ENCODE results near the gene PPP1R12B.
"Not testable (repeated sequence)": the region's sequence is repeated elsewhere in the genome, so short reads cannot be mapped to it uniquely, and the experiment has no call there.

Gene PPP1R12B

DNA sequence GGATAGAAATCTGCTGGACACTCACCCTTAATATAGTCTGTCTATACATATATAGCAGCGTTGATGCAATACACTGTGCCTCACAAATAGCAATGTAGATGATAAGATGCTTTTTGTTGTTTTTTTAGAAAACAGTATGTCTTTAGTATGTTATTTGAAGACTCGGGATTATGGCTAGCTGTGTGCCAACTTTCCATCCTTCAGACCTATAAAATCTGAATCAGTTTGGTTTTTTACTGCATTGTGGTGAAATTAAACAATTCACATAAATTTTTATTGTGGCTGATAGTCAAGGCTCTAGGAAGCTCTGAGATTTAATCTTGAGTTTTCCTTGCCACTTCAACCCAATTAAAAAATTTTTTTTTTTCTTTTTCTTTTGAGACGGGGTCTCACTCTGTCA is 170.4 kb downstream of the PPP1R12B start:
- H2BK15ac ChIP-seq (ENCODE audit: low read length); H3K27me3 ChIP-seq (ENCODE audit: control insufficient read depth in 3 of 3, insufficient read depth in 3 of 3, low read depth in 1 of 3, low read length in 3 of 3); H3K4me3 ChIP-seq (ENCODE audit: low read length in 2 of 2); H3K36me3 ChIP-seq (replicated peaks in 1 of 2; ENCODE audit: control insufficient read depth in 2 of 2, insufficient read depth in 2 of 2, low read length in 2 of 2); H3K4ac ChIP-seq (ENCODE audit: low read length); H2AFZ ChIP-seq (ENCODE audit: low read length); H3K9ac ChIP-seq (ENCODE audit: low read depth, low read length, poor library complexity); H4K91ac ChIP-seq (ENCODE audit: low read depth, low read length, poor library complexity); H2BK5ac ChIP-seq (ENCODE audit: low read length); H3K4me2 ChIP-seq (ENCODE audit: insufficient read depth, low read length, poor library complexity, severe bottlenecking); H2AK5ac ChIP-seq (ENCODE audit: low read depth, low read length); H3K14ac ChIP-seq (ENCODE audit: low read length); H3K4me1 ChIP-seq (ENCODE audit: control insufficient read depth in 2 of 2, insufficient read depth in 1 of 2, low read depth in 1 of 2, low read length in 2 of 2); H3K79me1 ChIP-seq (ENCODE audit: low read depth, low read length); H2BK120ac ChIP-seq (ENCODE audit: low read depth, low read length); H3K18ac ChIP-seq (ENCODE audit: low read length); H3K9me3 ChIP-seq (replicated peaks in 1 of 2; ENCODE audit: control insufficient read depth in 2 of 2, insufficient read depth in 1 of 2, low read depth in 1 of 2, low read length in 2 of 2); H3K23ac ChIP-seq (ENCODE audit: low read depth, low read length, poor library complexity); H4K8ac ChIP-seq (ENCODE audit: low read depth, low read length); DNase-seq (ENCODE audit: low spot score); H2BK12ac ChIP-seq (ENCODE audit: low read length); H3K27ac ChIP-seq (replicated peaks; ENCODE audit: low read length): not testable (repeated sequence)
- no CpG with 5 or more reads among the region's 3 CpGs for WGBS, 2 donors (ENCODE audit: extremely low coverage in 2 of 2, insufficient read length in 2 of 2, insufficient replicate concordance in 1 of 2)

- not testable (repeated sequence) for H3K27ac ChIP-seq (replicated peaks; ENCODE audit: low read length); H4K8ac ChIP-seq (ENCODE audit: low read depth, low read length); H2AFZ ChIP-seq (ENCODE audit: low read length); H2BK12ac ChIP-seq (ENCODE audit: low read length); H2BK15ac ChIP-seq (ENCODE audit: low read length); H2BK120ac ChIP-seq (ENCODE audit: low read depth, low read length); H2AK5ac ChIP-seq (ENCODE audit: low read depth, low read length); H3K18ac ChIP-seq (ENCODE audit: low read length); H3K4me3 ChIP-seq (ENCODE audit: low read length in 2 of 2); H2BK5ac ChIP-seq (ENCODE audit: low read length); DNase-seq (ENCODE audit: low spot score); H3K9me3 ChIP-seq (replicated peaks in 1 of 2; ENCODE audit: control insufficient read depth in 2 of 2, insufficient read depth in 1 of 2, low read depth in 1 of 2, low read length in 2 of 2); H3K4me1 ChIP-seq (ENCODE audit: control insufficient read depth in 2 of 2, insufficient read depth in 1 of 2, low read depth in 1 of 2, low read length in 2 of 2); H3K23ac ChIP-seq (ENCODE audit: low read depth, low read length, poor library complexity); H3K9ac ChIP-seq (ENCODE audit: low read depth, low read length, poor library complexity); H3K79me1 ChIP-seq (ENCODE audit: low read depth, low read length); H3K4ac ChIP-seq (ENCODE audit: low read length); H4K91ac ChIP-seq (ENCODE audit: low read depth, low read length, poor library complexity); H3K4me2 ChIP-seq (ENCODE audit: insufficient read depth, low read length, poor library complexity, severe bottlenecking); H3K36me3 ChIP-seq (replicated peaks in 1 of 2; ENCODE audit: control insufficient read depth in 2 of 2, insufficient read depth in 2 of 2, low read length in 2 of 2); H3K27me3 ChIP-seq (ENCODE audit: control insufficient read depth in 3 of 3, insufficient read depth in 3 of 3, low read depth in 1 of 3, low read length in 3 of 3); H3K14ac ChIP-seq (ENCODE audit: low read length)
These were observed 171.8 kb downstream of the PPP1R12B start for GRCh38 chr1:202520129-202520856.

GRCh38 chr1:202520857-202521216 is 172.3 kb downstream of the PPP1R12B start:
- not testable (repeated sequence) for DNase-seq (ENCODE audit: low spot score); H3K36me3 ChIP-seq (replicated peaks in 1 of 2; ENCODE audit: control insufficient read depth in 2 of 2, insufficient read depth in 2 of 2, low read length in 2 of 2); H3K4me3 ChIP-seq (ENCODE audit: low read length in 2 of 2); H3K4me1 ChIP-seq (ENCODE audit: control insufficient read depth in 2 of 2, insufficient read depth in 1 of 2, low read depth in 1 of 2, low read length in 2 of 2); H3K9me3 ChIP-seq (replicated peaks in 1 of 2; ENCODE audit: control insufficient read depth in 2 of 2, insufficient read depth in 1 of 2, low read depth in 1 of 2, low read length in 2 of 2); H3K18ac ChIP-seq (ENCODE audit: low read length); H3K9ac ChIP-seq (ENCODE audit: low read depth, low read length, poor library complexity); H3K4ac ChIP-seq (ENCODE audit: low read length); H3K23ac ChIP-seq (ENCODE audit: low read depth, low read length, poor library complexity); H2AFZ ChIP-seq (ENCODE audit: low read length); H2BK5ac ChIP-seq (ENCODE audit: low read length); H2AK5ac ChIP-seq (ENCODE audit: low read depth, low read length); H3K4me2 ChIP-seq (ENCODE audit: insufficient read depth, low read length, poor library complexity, severe bottlenecking); H3K14ac ChIP-seq (ENCODE audit: low read length); H4K8ac ChIP-seq (ENCODE audit: low read depth, low read length); H2BK120ac ChIP-seq (ENCODE audit: low read depth, low read length); H3K27me3 ChIP-seq (ENCODE audit: control insufficient read depth in 3 of 3, insufficient read depth in 3 of 3, low read depth in 1 of 3, low read length in 3 of 3); H4K91ac ChIP-seq (ENCODE audit: low read depth, low read length, poor library complexity); H3K79me1 ChIP-seq (ENCODE audit: low read depth, low read length); H2BK12ac ChIP-seq (ENCODE audit: low read length); H2BK15ac ChIP-seq (ENCODE audit: low read length); H3K27ac ChIP-seq (replicated peaks; ENCODE audit: low read length)
- no CpG with 5 or more reads among the region's 2 CpGs for WGBS, 2 donors (ENCODE audit: extremely low coverage in 2 of 2, insufficient read length in 2 of 2, insufficient replicate concordance in 1 of 2)

- H3K14ac ChIP-seq (ENCODE audit: low read length); H3K27ac ChIP-seq (replicated peaks; ENCODE audit: low read length); H3K23ac ChIP-seq (ENCODE audit: low read depth, low read length, poor library complexity); H2BK5ac ChIP-seq (ENCODE audit: low read length); H2AK5ac ChIP-seq (ENCODE audit: low read depth, low read length); H3K9me3 ChIP-seq (replicated peaks in 1 of 2; ENCODE audit: control insufficient read depth in 2 of 2, insufficient read depth in 1 of 2, low read depth in 1 of 2, low read length in 2 of 2); H3K9ac ChIP-seq (ENCODE audit: low read depth, low read length, poor library complexity); H3K36me3 ChIP-seq (replicated peaks in 1 of 2; ENCODE audit: control insufficient read depth in 2 of 2, insufficient read depth in 2 of 2, low read length in 2 of 2); H2BK120ac ChIP-seq (ENCODE audit: low read depth, low read length); H4K91ac ChIP-seq (ENCODE audit: low read depth, low read length, poor library complexity); H3K27me3 ChIP-seq (ENCODE audit: control insufficient read depth in 3 of 3, insufficient read depth in 3 of 3, low read depth in 1 of 3, low read length in 3 of 3); H2BK12ac ChIP-seq (ENCODE audit: low read length); H2BK15ac ChIP-seq (ENCODE audit: low read length); H3K4ac ChIP-seq (ENCODE audit: low read length); H3K79me1 ChIP-seq (ENCODE audit: low read depth, low read length); H3K4me1 ChIP-seq (ENCODE audit: control insufficient read depth in 2 of 2, insufficient read depth in 1 of 2, low read depth in 1 of 2, low read length in 2 of 2); H3K4me3 ChIP-seq (ENCODE audit: low read length in 2 of 2); H4K8ac ChIP-seq (ENCODE audit: low read depth, low read length); H3K4me2 ChIP-seq (ENCODE audit: insufficient read depth, low read length, poor library complexity, severe bottlenecking); H3K18ac ChIP-seq (ENCODE audit: low read length); H2AFZ ChIP-seq (ENCODE audit: low read length); DNase-seq (ENCODE audit: low spot score): not testable (repeated sequence)
- no CpG with 5 or more reads among the region's 1 CpG for WGBS, 2 donors (ENCODE audit: extremely low coverage in 2 of 2, insufficient read length in 2 of 2, insufficient replicate concordance in 1 of 2)
These were observed 173.0 kb downstream of the PPP1R12B start for GRCh38 chr1:202521484-202521883.

All from neuronal stem cell (in vitro differentiated cells).